RPMI7951 (cell line): ENCODE results near the gene ZACN. TPM values are rescaled to one million over a fixed set of nuclear protein-coding genes. Genes with fewer than 3 reads are reported as not detected.
"Not testable (repeated sequence)": the region's sequence is repeated elsewhere in the genome, so short reads cannot be mapped to it uniquely, and the experiment has no call there.

Experiments used
- DNase-seq: peaks from one replicate; pipeline ENCODE4 v3.0.0-alpha.2; 2012; ENCODE audit warnings: low read depth
- total RNA-seq: library from RNA; depleted of rRNA; stranded (reverse); fragments of >200 nt; shearing (Covaris generic); gene quantifications from 2 replicates; pipeline ENCODE4 v1.2.3, GENCODE V29; 2014

Gene ZACN
- total RNA-seq, 1 experiment from 2014 or later, result not detected

DNA sequence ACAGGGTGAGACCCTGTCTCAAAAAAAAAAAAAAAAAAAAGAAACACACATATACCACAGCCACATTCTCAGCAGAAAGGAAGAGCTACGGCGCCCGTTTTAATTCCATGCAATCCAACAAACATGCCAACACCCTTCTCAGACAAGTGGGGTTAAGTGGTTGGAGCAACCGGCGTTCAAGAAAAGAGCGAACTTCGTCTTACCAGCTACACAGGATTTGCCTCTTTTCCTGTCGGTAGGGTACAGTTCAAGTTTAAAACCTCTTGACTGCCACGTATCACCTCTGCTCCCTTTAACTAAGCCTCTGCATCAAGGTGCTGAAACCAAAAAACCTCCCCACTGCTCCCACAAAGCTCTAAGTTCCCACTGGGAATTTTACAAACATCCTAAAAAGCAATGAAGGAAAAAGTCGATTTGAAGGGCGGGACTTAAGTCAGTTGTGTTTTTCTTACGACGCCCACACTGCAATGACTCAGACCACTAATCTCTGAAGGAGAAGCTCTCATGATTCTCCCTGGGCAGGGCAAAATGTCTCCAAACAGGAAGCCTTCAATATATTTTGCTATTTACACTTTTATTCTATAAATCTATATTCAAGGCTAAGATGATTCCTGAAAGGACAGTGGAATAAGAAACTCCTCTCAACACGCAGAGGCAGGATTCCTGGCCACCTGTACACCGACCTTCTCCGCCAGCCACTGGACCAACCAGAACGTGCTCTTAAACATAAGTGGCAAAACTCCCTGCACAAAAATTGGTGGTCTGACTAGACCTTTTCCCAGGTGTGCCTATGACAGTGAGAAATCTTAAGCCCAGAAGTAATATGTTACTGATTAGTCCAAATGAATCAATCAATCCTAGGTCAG, 25.5 kb upstream of the ZACN start:
- DNase-seq, result peak; percentile 51

GRCh38 chr17:76054112-76054476, 24.9 kb upstream of the ZACN start:
- DNase-seq, result peak; percentile 60

- DNase-seq, result no peak
Observed at GRCh38 chr17:76056882-76057281, 22.1 kb upstream of the ZACN start.

DNA sequence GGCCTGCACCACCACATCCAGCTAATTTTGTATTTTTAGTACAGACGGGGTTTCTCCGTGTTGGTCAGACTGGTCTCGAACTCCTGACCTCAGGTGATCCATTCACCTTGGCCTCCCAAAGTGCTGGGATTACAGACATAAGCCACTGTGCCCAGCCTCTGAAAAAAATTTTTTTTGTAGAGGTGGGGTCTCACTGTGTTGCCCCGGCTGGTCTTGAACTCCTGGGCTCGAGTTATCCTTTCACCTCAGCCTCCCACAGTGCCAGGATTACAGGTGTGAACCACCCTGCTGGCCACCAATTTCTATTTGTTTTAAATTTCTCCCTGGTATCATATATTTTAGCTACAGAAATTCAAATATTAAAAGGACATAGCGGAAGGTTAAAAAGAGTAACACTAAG, 20.7 kb upstream of the ZACN start:
- DNase-seq, result not testable (repeated sequence)

DNA sequence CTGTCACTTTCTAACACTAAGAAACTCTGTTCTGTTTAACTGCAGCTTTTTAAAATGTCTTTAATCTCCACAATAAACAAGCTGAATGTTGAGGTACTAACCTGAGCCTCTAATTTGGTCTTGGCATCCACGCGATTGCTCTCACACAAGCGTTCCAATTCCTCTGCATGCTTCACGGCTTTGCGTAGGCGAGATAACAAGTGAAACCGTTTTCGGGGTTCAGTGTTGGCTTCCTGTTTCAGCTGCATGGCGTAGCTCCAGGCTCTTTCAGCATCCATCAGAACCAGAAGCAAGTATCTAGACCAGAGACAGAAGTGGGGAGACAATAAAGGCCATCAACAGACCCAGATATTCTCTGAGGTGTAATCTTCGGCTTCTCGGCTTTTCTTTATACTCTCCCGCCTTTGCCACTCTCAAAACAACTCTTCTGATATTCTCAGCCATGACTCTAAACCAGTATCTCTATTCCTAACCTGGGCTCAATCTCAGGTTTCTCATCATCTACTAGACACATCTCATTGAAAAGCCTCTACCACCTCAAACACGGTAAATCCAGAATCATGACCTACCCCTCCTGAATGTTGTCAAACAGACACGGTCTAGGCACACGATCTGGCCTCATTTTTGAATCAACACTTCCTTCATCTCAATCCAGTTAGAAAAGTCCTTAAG, 15.0 kb upstream of the ZACN start:
- DNase-seq, result no peak

DNA sequence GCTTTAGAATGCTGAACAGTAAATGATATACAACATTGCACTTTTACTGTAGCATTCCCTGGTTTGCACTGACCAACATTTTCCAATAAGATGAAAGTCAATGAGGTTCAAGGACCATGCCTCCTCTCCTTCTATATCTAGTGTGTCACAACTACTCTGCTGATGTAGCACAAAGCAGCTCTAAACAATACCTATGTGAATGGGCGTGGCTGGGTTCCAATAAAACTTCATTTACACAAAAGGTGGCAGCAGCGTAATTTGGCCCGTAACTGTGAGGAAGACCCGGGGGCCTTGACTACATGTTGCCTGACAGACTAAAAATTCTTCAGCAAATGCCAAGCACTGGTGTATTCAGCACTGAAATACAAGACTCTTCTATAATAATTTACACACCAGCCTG, 13.2 kb upstream of the ZACN start:
- DNase-seq, result no peak

- no peak for DNase-seq
Observed at GRCh38 chr17:76071531-76072147, 7.3 kb upstream of the ZACN start.

DNA sequence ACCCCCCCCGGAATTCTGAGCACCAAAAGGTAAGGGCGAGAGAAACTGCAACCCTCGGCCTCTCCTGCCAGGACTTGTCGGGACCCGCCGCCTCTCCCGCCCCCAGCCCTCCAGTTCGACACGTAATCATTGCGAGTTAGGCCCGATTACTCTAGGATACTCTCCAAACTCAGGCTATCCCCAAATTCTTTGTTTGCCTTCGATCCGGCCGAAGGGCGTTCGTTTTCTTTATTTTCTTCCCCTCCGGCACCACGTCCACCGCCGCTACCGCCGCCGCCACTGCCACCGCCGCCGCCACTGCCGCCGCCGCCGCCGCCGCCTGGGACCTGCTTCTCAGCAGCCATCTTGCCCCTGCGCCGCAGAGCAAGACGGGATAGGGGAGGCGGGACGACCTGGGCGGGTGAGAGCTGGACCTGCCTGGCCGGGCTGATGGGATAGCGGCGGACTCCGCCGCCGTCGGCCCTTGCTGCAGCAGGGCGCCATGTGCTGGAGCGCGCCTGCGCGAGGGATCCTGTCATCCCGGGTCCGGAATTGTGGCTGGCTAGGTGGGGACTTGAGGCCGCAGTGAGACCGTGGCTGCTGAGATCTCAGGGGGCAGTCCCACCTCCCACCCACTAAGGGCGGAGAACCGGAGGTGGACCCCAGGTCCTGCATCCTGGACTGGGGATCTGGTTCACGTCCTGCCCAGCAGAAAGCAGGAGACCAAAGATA, 6.7 kb upstream of the ZACN start, which contains the start of gene SRP68:
SRP68 (minus strand) TSS at position 370 of the 711 bp plus-strand sequence; CDS start at position 344, 26 bp downstream.
- peak; percentile 87 for DNase-seq

GRCh38 chr17:76074390-76075363, 4.3 kb upstream of the ZACN start, which contains the start of gene GALR2:
GALR2 (plus strand) TSS chr17:76074781; CDS start chr17:76074884, 103 bp downstream.
- no peak for DNase-seq

DNA sequence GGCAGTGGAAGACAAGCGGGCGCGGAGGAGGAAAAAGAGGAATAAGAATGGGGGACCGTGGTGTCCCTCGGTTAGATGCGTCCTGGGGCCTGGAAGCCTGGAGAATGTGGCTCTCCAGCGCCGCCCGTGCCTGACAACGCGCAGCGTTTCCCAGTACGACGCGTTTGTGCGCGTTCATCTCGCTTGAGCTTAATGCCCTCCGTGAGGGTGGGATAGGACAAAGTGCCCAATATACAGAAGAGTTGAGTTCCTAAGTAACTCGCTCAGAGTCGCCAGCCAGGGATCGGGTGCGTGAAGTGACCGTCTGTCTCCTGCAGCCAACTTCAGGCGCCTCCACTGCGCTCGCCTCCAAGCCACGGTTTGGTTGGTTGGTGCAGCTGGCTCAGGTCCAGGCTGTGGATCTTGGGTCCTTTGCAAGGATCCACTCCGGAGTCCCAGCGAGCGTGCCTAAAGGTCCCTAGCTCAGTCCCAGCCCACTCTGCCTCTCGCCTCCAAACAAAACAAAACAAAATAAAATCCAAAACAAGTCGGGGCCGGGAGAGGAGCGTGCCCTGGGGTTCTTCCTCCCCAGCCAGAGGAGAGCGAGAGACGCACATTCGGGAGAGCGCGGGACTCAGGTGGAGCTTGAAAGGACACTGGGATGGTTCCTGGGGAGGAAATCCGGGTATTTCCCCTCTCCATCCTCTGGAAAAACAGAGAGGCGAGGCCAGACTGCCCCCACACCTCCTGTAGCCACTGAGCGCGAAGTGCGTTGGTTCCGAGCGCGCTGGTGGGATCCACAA, 3.4 kb upstream of the ZACN start:
- no peak for DNase-seq

DNA sequence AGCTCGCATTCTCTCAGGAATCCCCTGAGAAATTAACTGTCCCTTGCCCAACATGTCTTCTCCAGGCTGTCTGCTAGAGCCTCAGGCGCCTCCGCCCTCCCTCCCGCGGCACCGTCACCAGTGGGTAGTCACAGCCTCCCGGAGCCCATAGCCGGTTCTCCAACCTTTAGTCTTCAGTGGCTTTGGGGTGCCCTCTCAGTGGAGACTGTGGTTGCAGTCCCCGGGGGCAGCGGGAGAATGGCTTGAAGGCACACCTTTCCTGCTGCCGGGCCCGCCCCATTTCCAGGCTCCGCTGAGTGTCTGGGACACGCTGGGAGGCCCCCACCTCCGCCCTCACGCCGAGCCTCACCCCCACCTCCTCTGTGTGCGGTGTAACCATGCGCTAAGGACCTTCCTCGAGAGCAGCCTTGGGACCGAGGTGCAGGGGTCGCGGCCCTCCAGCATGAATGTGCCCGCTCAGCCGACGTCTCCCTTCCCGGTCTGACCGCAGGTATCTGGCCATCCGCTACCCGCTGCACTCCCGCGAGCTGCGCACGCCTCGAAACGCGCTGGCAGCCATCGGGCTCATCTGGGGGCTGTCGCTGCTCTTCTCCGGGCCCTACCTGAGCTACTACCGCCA, 2.7 kb upstream of the ZACN start:
- DNase-seq, result no peak

GRCh38 chr17:76076765-76077583, 2.0 kb upstream of the ZACN start:
- no peak for DNase-seq

DNA sequence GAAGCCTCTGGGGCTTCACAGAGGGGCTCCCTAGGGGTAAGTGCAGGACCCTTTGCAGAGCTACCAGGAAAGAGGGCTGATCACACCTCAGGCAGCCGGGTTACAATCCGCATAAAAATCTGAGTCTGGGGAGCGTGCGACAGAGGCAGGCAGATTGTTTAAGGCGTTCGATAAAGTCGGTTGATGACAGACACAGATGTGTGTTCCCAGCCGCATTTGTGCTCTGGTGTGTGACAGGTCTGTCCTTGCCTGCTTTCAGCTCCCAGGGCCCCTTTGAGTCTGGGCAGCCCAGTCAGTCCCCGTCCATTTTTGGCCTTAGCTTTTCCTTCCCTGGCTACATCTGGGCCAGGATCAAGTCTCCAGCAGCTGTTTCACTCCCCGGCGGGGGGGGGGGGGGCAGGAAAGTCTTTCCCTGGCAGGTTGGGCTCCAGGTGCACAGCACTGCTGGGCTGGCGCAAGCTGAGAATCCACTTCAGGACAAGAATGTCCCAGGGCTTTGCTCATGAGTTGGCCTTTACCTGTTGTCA, 1.3 kb upstream of the ZACN start:
- DNase-seq, result no peak

DNA sequence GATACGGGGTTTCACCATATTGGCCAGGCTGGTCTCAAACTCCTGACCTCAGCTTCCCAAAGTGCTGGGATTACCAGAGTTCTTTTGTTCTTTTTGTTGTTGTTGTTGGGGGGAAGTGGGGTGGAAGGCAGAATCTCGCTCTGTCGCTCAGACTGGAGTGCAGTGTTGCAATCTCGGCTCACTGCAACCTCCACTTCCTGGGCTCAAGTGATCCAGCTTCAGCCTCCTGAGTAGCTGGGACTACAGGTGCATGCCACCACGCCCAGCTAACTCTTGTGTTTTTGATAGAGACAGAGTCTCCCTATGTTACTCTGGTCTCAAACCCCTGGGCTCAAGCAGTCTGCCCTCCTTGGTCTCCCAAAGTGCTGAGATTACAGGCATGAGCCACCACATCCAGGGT, 612 bp upstream of the ZACN start:
- DNase-seq, result not testable (repeated sequence)

DNA sequence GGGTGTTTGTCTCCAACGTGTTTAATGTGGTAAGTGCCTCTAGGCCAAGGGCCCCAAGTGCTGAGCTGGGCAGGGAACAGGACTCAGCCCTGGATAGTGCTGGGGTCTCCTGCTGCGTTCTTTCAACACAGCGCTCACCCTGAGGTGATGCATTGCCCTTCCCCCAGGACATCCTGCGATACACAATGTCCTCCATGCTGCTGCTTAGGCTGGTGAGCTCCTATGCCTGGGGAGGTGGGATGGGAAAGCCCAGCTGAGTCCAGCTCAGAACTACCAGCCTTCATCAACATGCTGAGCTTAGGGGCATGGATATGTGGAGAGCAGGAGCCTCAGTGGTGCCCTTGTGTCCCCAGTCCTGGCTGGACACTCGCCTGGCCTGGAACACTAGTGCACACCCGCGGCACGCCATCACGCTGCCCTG, 563 bp downstream of the ZACN start:
- no peak for DNase-seq

- DNase-seq, result no peak
Observed at GRCh38 chr17:76079956-76080767, 1.2 kb downstream of the ZACN start.

- DNase-seq, result no peak
Observed at GRCh38 chr17:76080768-76081287, 1.8 kb downstream of the ZACN start.
